ENCODE data around the gene SPECC1L. TPM values are rescaled to one million over a fixed set of nuclear protein-coding genes. Genes with fewer than 3 reads are reported as not detected.
A peak's percentile ranks its signal among the peaks of the same experiment; 100 is the strongest.

The SPECC1L gene
- total and polyA plus RNA-seq, 10 donors = 5.0 to 65.4 (median 41.5) TPM

DNA sequence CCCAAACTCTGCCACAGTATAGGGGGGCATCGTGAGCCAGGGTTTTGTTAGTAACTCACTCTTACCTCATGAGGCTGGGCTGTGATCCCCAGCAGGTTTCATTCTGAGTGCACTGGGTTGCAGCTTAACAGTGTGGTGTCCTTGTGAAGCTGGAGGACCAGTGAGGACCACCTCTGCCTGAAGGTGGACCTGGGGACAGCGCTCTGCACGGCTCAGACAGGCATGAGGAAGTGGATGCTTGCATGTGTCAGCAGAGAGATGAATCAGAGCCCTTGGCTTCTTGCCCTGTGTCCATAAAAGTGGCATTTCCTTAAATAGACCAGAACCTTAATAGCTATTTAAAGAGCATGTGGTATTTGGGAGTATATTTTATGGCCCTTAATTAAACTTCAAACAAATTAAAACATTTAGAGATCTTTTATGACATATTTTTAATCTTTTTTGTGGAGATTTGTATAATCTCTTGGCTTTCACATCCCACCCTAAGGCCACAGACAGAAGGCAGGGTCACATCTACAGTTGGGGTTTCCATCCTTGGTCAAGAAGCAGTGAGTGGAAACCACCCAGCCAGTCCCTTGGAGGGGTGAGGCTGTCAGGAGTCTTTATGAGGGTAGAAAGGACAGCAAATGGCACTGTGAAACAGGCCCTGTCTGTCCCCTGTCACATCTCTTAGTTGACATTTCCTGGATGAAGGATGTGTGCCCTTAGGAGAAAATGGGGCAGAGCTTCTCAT lies 132.0 kb downstream of the SPECC1L start:
- intact Hi-C loops (cut with DNase I; ENCODE audit: low total_unique reads) = no loop called here
- Histone ChIP-seq H3K4me3 (no peak overlapping the region), H3K27ac (peak overlapping the region in 7 of 8 donors; percentile 44 to 85 (median 77)), H3K4me1 (peaks cover 34 to 96% (median 66%) of the 10 kb centered on the region in 6 donors), H3K27me3 (replicated peaks in 1 of 7) (no peaks in the 10 kb centered on the region), H3K36me3 (peaks cover 0 to 67% (median 10%) of the 10 kb centered on the region in 6 donors), H3K9me3 (no peaks in the 10 kb centered on the region)
- peak in 1 of 3 donors; percentile 67 for TF ChIP-seq POLR2AphosphoS5 (IDR thresholded peaks at IDR 0.05)
- TF ChIP-seq POLR2A (IDR thresholded peaks at IDR 0.05) = no peak
- no peak for DNase-seq
- WGBS, 5 donors = 17 to 35% (median 22%) methylated on average over 3 of the region's 3 CpGs

DNA sequence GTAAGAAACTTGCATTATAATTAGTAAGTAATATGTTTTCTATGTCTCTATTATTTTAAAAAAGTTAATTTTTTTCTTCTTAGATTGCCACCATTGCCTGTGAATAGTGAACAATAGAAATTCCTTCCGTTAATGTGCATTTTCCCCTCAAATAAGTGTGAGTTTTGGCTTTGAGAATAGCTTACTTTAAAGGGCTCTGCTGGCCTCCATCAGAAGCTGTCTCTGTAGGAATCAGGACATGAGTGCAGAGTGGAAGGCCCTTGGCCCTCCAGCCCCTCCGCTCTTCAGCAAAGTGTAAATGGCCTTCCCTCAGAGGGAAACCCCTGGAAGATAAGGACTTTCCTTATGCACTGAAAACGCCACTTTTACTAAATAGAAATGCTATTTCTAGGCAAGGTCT lies 132.7 kb downstream of the SPECC1L start:
- Histone ChIP-seq H3K4me3 (no peak overlapping the region), H3K9me3 (no peaks in the 10 kb centered on the region), H3K27me3 (replicated peaks in 1 of 7) (no peaks in the 10 kb centered on the region), H3K27ac (peak overlapping the region in 7 of 8 donors; percentile 44 to 85 (median 77)), H3K4me1 (peaks cover 34 to 96% (median 64%) of the 10 kb centered on the region in 6 donors), H3K36me3 (peaks cover 0 to 67% (median 8%) of the 10 kb centered on the region in 6 donors)
- WGBS, 5 donors = 74 to 86% (median 80%) methylated on average over 3 of the region's 3 CpGs
- intact Hi-C loops (cut with DNase I; ENCODE audit: low total_unique reads) = no loop called here
- DNase-seq = no peak
- TF ChIP-seq, protein P1, sequence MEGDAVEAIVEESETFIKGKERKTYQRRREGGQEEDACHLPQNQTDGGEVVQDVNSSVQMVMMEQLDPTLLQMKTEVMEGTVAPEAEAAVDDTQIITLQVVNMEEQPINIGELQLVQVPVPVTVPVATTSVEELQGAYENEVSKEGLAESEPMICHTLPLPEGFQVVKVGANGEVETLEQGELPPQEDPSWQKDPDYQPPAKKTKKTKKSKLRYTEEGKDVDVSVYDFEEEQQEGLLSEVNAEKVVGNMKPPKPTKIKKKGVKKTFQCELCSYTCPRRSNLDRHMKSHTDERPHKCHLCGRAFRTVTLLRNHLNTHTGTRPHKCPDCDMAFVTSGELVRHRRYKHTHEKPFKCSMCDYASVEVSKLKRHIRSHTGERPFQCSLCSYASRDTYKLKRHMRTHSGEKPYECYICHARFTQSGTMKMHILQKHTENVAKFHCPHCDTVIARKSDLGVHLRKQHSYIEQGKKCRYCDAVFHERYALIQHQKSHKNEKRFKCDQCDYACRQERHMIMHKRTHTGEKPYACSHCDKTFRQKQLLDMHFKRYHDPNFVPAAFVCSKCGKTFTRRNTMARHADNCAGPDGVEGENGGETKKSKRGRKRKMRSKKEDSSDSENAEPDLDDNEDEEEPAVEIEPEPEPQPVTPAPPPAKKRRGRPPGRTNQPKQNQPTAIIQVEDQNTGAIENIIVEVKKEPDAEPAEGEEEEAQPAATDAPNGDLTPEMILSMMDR (IDR thresholded peaks at IDR 0.05 in 8 of 11, conservative IDR thresholded peaks at IDR 0.05 in 3 of 11) = no peak
- TF ChIP-seq POLR2A (IDR thresholded peaks at IDR 0.05) = no peak
- no peak for TF ChIP-seq POLR2AphosphoS5 (IDR thresholded peaks at IDR 0.05)

DNA sequence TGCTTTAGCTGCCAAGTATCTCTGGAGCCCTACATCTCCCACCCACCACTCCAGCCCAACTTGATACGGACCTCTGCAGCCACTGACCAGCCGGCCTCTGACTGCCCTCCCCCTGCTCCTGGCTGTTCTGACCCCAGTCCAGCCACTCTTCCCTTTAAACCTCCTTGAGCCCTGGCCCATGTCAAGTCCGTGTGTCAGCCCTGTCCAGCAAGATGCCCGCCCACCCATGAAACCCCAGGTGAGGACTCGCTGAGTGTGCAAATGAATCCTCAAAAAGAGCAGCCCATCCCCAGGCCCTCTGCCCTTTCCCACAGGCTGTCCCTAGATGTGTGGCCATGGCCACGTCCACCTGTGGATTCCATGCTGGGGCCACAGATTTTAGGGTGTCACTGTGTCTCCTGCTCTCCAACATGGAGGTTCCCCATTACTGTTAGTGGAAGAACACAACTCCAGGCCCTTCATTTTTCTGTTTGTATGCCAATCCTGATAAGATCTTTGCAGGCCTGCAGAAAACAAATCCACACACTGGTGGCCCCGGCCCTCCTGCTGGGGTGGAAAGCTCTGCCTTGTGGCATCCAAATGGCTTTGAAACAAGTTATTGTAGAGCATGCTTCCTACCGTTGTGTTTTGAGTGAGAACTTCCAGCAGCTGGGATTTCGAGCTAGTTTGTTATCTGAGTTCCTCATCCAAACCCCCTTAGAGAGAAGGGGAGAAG lies 134.1 kb downstream of the SPECC1L start:
- Histone ChIP-seq H3K36me3 (peaks cover 0 to 74% (median 8%) of the 10 kb centered on the region in 6 donors), H3K27me3 (replicated peaks in 1 of 7) (no peaks in the 10 kb centered on the region), H3K27ac (peak overlapping the region in 4 of 8 donors; percentile 72 to 85 (median 82)), H3K9me3 (no peaks in the 10 kb centered on the region), H3K4me3 (no peak overlapping the region), H3K4me1 (peaks cover 34 to 94% (median 59%) of the 10 kb centered on the region in 6 donors)
- intact Hi-C loops (cut with DNase I; ENCODE audit: low total_unique reads) = no loop called here
- no peak for DNase-seq
- WGBS, 5 donors = 85 to 91% (median 90%) methylated on average over 9 of the region's 9 CpGs
- TF ChIP-seq, protein P1 (IDR thresholded peaks at IDR 0.05 in 8 of 11, conservative IDR thresholded peaks at IDR 0.05 in 3 of 11) = no peak
- TF ChIP-seq POLR2AphosphoS5 (IDR thresholded peaks at IDR 0.05) (no peak), POLR2A (IDR thresholded peaks at IDR 0.05) (no peak)

DNA sequence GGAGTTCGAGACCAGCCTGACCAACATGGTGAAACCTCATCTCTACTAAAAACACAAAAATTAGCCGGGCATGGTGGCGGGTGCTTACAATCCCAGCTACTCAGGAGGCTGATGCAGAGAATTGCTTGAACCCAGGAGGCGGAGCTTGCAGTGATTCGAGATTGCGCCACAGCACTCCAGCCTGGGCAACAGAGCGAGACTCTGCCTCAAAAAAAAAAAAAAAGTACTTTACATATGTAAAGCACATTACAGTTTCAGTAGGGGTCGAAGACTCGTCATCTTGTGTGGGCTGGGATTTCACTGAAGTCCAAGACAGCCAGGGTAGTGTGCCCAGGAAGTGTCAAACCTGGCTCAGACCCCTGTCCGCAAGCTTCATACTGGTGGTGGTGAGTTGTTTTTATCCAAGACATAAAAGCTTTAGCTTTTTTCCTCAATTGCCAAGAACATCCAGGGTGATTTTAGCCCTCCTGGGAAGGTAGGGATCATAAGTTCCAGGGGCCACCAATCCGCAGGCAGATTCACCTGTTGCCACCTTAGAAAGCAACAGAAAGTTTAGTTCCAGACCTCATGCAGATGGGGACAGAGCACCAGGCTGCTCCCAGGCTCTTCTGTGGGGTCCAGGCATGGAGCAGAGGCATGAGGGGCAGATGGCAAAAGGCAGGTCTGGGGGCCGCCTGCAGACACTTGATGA lies 135.1 kb downstream of the SPECC1L start:
- no peaks in the 10 kb centered on the region for H3K27me3 ChIP-seq (replicated peaks in 1 of 7)
- TF ChIP-seq POLR2A (IDR thresholded peaks at IDR 0.05) (no peak), POLR2AphosphoS5 (IDR thresholded peaks at IDR 0.05) (no peak)
- TF ChIP-seq, protein P1 (IDR thresholded peaks at IDR 0.05 in 8 of 11, conservative IDR thresholded peaks at IDR 0.05 in 3 of 11) = no peak
- DNase-seq = no peak
- no peak overlapping the region for H3K4me3 ChIP-seq
- intact Hi-C loops (cut with DNase I; ENCODE audit: low total_unique reads) = no loop called here
- peaks cover 0 to 84% (median 8%) of the 10 kb centered on the region in 6 donors for H3K36me3 ChIP-seq
- H3K4me1 ChIP-seq = peaks cover 28 to 94% (median 51%) of the 10 kb centered on the region in 6 donors
- peak overlapping the region in 1 of 8 donors; percentile 9 for H3K27ac ChIP-seq
- 89 to 94% (median 91%) methylated on average over 12 of the region's 12 CpGs for WGBS, 5 donors
- H3K9me3 ChIP-seq = no peaks in the 10 kb centered on the region
